Activated CD4-positive, alpha-beta T cell treated with anti-CD3 and anti-CD28 coated beads, Interleukin-2, amount 10 ng/mL, durations not matched to agents 7 days and 5 days (primary cell): ENCODE results near the gene ANAPC13. TPM values are rescaled to one million over a fixed set of nuclear protein-coding genes. Genes with fewer than 3 reads are reported as not detected.

Source experiments
- CTCF ChIA-PET: fragments of 350-600 bp; sonication (Branson Sonifier 250); formaldehyde crosslinking; loops from one replicate; lab custom pipeline; 2021; ENCODE audit warnings: antibody characterized with exemption; lab: Charles Lee
- POLR2A ChIA-PET: fragments of 350-600 bp; sonication (Branson Sonifier 250); formaldehyde crosslinking; loops from one replicate; lab custom pipeline; 2021; ENCODE audit warnings: antibody characterized with exemption; lab: Charles Lee
- DNase-seq: peaks from one replicate; pipeline ENCODE4 v3.0.0-alpha.2; 2020
- H3K27ac Mint-ChIP-seq: one replicate; pipeline ENCODE4 v1.8.0; 2021; ENCODE audit warnings: mild to moderate bottlenecking, moderate library complexity, mixed read lengths
- H3K27me3 Mint-ChIP-seq: one replicate; pipeline ENCODE4 v1.8.0; 2021; ENCODE audit warnings: mixed read lengths
- H3K36me3 Mint-ChIP-seq: one replicate; pipeline ENCODE4 v1.8.0; 2021; ENCODE audit warnings: low read depth, mixed read lengths
- H3K4me1 Mint-ChIP-seq: one replicate; pipeline ENCODE4 v1.8.0; 2021; ENCODE audit warnings: mixed read lengths
- H3K4me3 Mint-ChIP-seq: one replicate; pipeline ENCODE4 v1.8.0; 2021; ENCODE audit warnings: mild to moderate bottlenecking, moderate library complexity, mixed read lengths
- H3K9me3 Mint-ChIP-seq: one replicate; pipeline ENCODE4 v1.8.0; 2021; ENCODE audit warnings: mixed read lengths
- total RNA-seq, 2 experiments: library from RNA; stranded (reverse); gene quantifications; one replicate each; pipeline ENCODE4 v1.2.3, GENCODE V29; 2021

The ANAPC13 gene, protein sequence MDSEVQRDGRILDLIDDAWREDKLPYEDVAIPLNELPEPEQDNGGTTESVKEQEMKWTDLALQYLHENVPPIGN
- 10 to 100 TPM; 33.5 to 36.5 TPM for total RNA-seq

DNA sequence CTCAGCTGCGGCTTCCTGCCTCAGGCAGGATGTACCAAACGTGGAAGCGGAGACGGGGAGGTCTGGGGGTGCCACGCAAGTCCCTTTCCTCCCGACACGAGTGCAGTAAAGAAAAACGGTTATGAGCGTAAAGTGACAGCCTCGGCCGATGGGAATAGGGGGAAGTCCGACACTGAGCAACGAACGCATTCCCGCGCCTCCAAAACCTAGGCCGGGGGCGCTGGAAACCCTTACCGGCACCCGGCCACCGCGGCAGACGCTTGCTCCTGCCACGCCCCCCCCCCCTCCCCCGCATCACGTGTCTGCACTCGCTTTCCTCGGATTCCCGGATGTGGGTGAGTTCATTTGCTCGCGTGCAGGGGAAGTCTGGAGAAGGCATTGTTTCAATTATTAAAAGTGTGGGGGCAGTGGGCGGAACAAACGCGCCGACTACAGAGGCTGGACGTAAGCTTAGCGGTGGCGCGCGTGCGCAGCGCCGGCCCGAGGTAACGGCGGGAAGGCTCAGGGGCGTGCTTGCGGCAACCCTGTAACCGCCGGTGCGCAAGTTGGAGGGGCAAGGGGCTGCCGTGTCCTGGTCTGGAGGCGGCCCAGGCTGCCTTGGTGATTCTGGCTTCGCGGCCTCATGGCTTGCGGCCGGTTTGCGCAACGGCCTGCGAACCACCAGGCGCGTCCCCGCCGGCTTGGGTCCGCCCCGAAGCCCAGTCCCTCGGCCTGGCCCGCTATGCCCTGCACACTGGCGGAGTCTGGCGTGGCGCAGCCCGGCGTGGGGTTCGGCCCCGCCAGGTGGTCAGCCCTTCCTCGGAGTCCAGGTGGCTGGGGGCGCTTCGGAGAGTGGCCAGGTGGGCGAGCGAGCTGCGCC is at the start of gene ANAPC13, which contains the start of gene CEP63:
Gene ANAPC13, minus strand, starts transcription at position 268 of the 859 bp plus-strand sequence. CDS start 3,081 bp downstream, outside the sequence.
Gene CEP63, plus strand, starts transcription at position 340 of the 859 bp plus-strand sequence. CDS start 9,264 bp downstream, outside the sequence.
- H3K4me3 Mint-ChIP-seq = peak within 1 kb of the TSS; percentile 96
- POLR2A ChIA-PET = interaction anchor here (1.2 kb wide), 1 partner anchor 236 kb away, joined by 3 read pairs; the partner anchor contains the start of gene RYK
- peak; percentile 96 for DNase-seq
- H3K27ac Mint-ChIP-seq = peak within 1 kb of the TSS; percentile 99
- no peaks in the 10 kb centered on the region for H3K9me3 Mint-ChIP-seq
- H3K36me3 Mint-ChIP-seq = peaks cover 33% of the 10 kb centered on the region
- H3K4me1 Mint-ChIP-seq = peaks cover 47% of the 10 kb centered on the region
- CTCF ChIA-PET = interaction anchor here (0.6 to 1.7 kb wide), 5 partner anchors 9 to 819 kb away, joined by 3 to 7 read pairs (median 3); no protein-coding TSS in a partner anchor
- H3K27me3 Mint-ChIP-seq = no peaks in the 10 kb centered on the region

DNA sequence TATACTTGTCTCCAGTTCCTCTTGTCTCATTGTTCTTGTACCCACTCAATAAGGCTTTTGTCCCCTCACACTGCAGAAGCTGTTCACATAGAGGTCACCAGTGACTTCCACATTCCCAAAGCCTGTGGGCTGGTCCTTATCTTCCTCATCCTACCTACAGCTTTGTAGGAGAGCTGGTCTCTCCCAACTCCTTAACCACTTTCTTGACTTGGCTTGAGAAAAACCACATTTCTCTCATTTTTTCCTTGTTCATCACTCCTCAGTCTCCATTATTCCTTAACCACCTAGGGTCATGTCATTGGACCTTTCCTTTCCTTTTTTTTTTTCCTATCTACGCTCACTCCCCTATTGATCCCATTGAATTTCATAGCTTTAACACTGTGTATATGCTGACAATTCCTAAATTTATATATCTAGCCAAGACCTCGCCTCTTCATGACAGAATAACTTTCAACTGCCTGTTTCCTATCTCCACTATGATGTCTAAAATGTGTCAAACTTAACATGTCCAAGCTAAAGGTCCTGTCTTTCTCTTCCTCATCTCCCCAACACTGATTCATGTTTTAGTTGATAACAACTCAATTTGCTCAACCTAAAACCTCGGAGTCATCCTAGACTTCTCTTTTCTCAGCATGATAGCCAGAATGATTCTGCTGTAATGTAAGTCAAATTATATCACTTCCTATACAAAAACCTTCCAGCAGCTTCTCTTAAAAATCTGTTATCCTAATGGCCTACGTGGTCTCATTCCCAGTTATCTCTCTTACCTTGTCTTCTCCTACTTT is 49.6 kb upstream of the ANAPC13 start:
- H3K36me3 Mint-ChIP-seq = peaks cover 23% of the 10 kb centered on the region
- POLR2A ChIA-PET = no interaction called here

DNA sequence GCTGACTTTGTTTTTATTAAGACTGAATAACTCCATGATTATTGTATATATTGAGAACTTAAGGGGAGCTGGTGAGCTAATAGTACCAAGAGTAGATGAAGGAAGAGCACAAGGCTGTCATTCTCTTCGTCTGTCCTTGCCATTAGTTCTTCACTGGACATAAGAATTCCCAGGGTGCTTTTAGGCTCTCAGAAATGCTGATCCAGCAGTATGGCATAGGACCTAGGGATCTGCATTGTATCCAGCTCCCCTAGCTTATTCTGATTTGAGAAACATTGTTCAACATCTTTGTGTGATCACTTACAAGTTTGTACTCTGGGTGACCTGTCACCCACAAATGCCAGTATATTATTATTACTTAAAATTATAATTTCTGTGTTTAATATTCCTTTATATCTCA is 47.7 kb upstream of the ANAPC13 start:
- POLR2A ChIA-PET = no interaction called here

More for the DNA sequence above, 49.6 kb upstream of the ANAPC13 start:
- no peaks in the 10 kb centered on the region for H3K9me3 Mint-ChIP-seq
- no peaks in the 10 kb centered on the region for H3K27me3 Mint-ChIP-seq
- DNase-seq = no peak
- no peak overlapping the region for H3K4me3 Mint-ChIP-seq
- CTCF ChIA-PET = no interaction called here
- no peak overlapping the region for H3K27ac Mint-ChIP-seq
- no peaks in the 10 kb centered on the region for H3K4me1 Mint-ChIP-seq

DNA sequence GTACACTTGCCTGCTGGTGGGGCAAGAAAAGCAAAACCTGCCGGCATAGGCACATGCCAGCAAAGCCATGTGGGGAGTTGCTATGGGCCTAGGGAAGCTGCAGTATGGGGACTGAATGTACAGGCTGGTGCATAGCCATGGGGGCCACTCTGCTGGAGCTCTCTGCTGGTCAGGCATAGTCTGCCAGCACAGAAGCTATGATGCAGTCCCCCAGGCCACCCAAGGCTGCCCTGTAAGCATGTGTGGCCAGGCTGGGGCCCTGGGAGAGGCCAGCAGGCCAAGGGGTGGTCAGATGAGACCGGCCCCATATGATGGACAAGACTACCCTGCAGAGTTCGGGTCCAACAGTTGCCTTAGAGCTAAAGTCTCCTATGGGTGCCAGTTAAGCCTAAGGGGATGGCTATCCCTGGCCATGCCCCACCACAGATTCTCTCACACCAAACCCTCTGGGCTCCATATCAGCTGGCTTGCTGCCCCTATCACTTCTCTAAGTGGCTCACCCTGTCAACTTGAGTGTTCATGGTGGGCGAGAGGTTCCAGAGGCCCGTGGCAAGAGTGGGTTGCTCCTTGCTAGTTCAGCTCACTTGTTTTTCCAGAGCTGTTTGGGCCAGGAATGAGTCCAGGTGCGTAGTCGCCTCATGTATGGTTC is 41.9 kb upstream of the ANAPC13 start:
- Mint-ChIP-seq H3K27ac (no peak overlapping the region), H3K4me1 (no peaks in the 10 kb centered on the region), H3K27me3 (no peaks in the 10 kb centered on the region), H3K9me3 (peaks cover 40% of the 10 kb centered on the region), H3K36me3 (peaks cover 43% of the 10 kb centered on the region), H3K4me3 (no peak overlapping the region)
- POLR2A ChIA-PET = no interaction called here
- CTCF ChIA-PET = no interaction called here
- no peak for DNase-seq

More for the DNA sequence above, 47.7 kb upstream of the ANAPC13 start:
- peaks cover 23% of the 10 kb centered on the region for H3K36me3 Mint-ChIP-seq
- H3K27me3 Mint-ChIP-seq = no peaks in the 10 kb centered on the region
- no peak overlapping the region for H3K27ac Mint-ChIP-seq
- no peaks in the 10 kb centered on the region for H3K9me3 Mint-ChIP-seq
- CTCF ChIA-PET = interaction anchor here (1.6 kb wide), 1 partner anchor 46 kb away, joined by 4 read pairs; no protein-coding TSS in a partner anchor
- DNase-seq = no peak
- no peaks in the 10 kb centered on the region for H3K4me1 Mint-ChIP-seq
- H3K4me3 Mint-ChIP-seq = no peak overlapping the region

DNA sequence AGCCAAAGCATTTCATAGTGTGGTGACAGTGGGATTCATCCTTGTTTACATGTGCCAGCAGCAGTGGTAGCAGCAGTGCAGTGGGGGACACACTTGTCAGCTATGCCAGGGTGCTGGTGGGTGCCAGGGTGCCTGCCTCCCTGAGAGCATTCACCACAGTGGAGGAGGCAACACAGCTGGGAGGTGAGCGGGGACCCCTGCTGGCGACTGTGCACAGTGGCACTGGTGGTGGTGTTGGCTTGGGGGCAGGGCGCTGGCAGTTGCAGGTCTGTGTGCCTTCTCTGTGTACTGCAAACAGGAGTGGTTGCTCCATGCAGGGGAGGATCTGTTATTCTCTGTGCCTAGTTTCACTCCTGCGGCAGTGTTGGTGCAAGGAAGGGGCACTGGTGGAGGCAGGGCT is 41.3 kb upstream of the ANAPC13 start:
- DNase-seq = no peak
- H3K36me3 Mint-ChIP-seq = peaks cover 47% of the 10 kb centered on the region
- H3K4me1 Mint-ChIP-seq = no peaks in the 10 kb centered on the region
- H3K27me3 Mint-ChIP-seq = no peaks in the 10 kb centered on the region
- H3K9me3 Mint-ChIP-seq = peaks cover 45% of the 10 kb centered on the region
- H3K4me3 Mint-ChIP-seq = no peak overlapping the region
- CTCF ChIA-PET = no interaction called here
- no peak overlapping the region for H3K27ac Mint-ChIP-seq
- POLR2A ChIA-PET = no interaction called here

DNA sequence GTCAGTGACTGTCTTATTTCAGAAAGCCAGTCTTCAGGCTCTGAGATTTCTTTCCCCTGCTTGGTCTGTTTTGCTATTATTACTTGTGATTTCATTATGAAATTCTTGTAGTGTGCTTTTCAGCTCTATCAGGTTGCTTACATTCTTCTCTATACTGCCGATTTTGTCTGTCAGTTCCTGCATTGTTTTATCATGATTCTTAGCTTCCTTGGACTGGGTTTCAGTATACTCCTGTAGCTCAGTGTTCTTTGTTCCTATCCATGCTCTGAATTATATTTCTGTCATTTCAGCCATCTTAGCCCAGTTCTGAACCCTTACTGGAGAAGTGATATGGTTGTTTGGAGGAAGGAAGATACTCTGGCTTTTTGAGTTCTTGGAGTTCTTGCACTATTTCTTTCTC is 40.5 kb upstream of the ANAPC13 start:
- Mint-ChIP-seq H3K4me3 (no peak overlapping the region), H3K27ac (no peak overlapping the region), H3K36me3 (peaks cover 48% of the 10 kb centered on the region), H3K27me3 (no peaks in the 10 kb centered on the region), H3K4me1 (no peaks in the 10 kb centered on the region), H3K9me3 (peaks cover 46% of the 10 kb centered on the region)
- ChIA-PET POLR2A (no interaction called here), CTCF (no interaction called here)
- no peak for DNase-seq

DNA sequence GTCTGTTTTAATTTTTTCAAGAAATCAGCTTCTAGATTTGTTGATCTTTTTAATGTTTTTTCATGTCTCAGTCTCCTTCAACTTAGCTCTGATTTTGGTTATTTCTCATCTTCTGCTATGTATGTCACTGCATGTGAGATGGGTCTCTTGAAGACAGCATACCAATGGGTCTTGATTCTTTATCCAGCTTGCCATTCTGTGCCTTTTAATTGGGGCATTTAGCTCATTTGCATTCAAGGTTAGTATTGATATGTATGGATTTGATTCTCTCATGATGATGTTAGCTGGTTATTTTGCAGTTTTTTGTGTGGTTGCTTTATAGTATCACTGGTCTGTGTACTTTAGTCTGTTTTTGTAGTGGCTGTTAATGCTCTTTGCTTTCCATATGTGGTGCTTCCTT is 39.5 kb upstream of the ANAPC13 start:
- Mint-ChIP-seq H3K4me3 (no peak overlapping the region), H3K36me3 (peaks cover 52% of the 10 kb centered on the region), H3K27ac (no peak overlapping the region), H3K4me1 (no peaks in the 10 kb centered on the region), H3K27me3 (no peaks in the 10 kb centered on the region), H3K9me3 (peaks cover 51% of the 10 kb centered on the region)
- ChIA-PET POLR2A (no interaction called here), CTCF (no interaction called here)
- no peak for DNase-seq

DNA sequence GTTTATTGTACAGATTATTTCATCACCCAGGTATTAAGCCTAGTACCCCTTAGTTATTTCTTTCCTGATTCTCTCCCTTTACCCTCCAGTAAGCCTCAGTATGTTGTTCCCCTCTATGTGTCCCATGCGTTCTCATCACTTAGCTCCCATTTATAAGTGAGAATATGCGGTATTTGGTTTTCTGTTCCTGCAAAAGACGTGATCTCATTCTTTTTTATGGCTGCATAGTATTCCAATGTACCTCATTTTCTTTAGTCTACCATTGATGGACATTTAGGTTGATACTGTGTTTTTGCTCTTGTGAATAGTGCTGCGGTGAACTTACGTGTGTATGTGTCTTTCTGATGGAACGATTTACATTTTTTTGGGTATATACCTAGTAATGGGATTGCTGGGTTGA is 36.8 kb upstream of the ANAPC13 start:
- Mint-ChIP-seq H3K9me3 (peaks cover 53% of the 10 kb centered on the region), H3K36me3 (peaks cover 56% of the 10 kb centered on the region), H3K4me3 (no peak overlapping the region), H3K27ac (no peak overlapping the region), H3K4me1 (peaks cover 3% of the 10 kb centered on the region), H3K27me3 (no peaks in the 10 kb centered on the region)
- ChIA-PET CTCF (no interaction called here), POLR2A (no interaction called here)
- DNase-seq = no peak

DNA sequence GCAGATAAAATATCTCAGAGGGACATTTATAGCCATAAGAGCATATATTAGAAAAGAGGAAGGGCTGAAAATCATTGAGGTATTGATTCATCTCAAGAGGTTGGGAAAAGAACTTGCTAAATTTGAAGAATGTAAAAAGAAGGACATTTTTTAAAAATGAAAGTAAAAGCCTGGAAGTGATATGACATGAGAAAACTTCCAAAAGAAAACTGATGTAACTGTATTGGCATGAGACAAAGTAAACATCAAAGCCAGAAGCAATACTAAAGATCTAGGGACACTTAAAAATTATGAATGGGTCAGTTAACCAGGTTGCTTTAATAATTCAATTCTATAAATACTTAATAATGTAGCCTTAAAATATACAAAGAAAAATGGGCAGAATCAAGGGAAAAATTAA is 32.0 kb upstream of the ANAPC13 start:
- no peak for DNase-seq
- peaks cover 6% of the 10 kb centered on the region for H3K4me1 Mint-ChIP-seq
- ChIA-PET POLR2A (no interaction called here), CTCF (no interaction called here)
- H3K27me3 Mint-ChIP-seq = no peaks in the 10 kb centered on the region
- no peak overlapping the region for H3K4me3 Mint-ChIP-seq
- peaks cover 50% of the 10 kb centered on the region for H3K36me3 Mint-ChIP-seq
- peaks cover 15% of the 10 kb centered on the region for H3K9me3 Mint-ChIP-seq
- H3K27ac Mint-ChIP-seq = no peak overlapping the region

DNA sequence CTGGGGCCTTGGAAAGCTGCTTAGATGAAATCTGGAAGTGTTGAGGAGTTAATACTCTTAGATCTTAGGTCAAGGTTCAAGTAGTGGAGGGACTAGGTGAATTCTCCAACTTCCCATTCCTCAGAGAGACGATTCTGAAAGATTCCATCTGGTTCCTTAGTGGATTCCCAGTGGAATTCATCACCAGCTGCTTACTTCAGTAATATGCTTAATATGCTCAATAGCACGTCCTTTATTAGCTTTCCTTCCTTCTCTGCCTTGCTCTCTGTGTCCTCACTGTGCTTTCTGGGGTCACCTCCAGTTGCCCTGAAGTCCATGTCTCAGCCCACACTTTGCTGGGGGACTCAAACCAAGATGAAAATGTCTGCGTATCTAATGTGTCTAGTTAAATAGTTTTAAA is 31.1 kb upstream of the ANAPC13 start:
- Mint-ChIP-seq H3K27ac (no peak overlapping the region), H3K36me3 (peaks cover 49% of the 10 kb centered on the region), H3K4me1 (peaks cover 6% of the 10 kb centered on the region), H3K4me3 (no peak overlapping the region), H3K27me3 (no peaks in the 10 kb centered on the region), H3K9me3 (peaks cover 7% of the 10 kb centered on the region)
- no peak for DNase-seq
- POLR2A ChIA-PET = no interaction called here
- CTCF ChIA-PET = no interaction called here

DNA sequence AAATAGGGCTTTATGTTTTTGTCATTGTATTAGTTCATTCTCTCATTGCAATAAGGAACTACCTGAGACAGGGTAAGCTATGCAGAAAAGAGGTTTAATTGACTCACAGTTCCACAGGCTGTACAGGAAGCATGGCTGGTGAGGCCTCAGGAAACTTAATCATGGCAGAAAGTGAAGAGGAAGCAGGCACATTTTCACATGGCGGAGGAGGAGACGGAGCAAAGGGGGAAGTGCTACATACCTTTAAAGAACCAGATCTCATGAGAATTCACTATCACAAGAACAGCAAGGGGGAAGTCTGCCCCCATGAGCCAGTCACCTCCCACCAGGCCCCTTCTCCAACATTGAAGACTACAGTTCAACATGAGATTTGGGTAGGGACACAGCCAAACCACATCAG is 25.7 kb upstream of the ANAPC13 start:
- peaks cover 9% of the 10 kb centered on the region for H3K4me1 Mint-ChIP-seq
- POLR2A ChIA-PET = no interaction called here
- H3K4me3 Mint-ChIP-seq = no peak overlapping the region
- no peak for DNase-seq
- no peaks in the 10 kb centered on the region for H3K27me3 Mint-ChIP-seq
- CTCF ChIA-PET = no interaction called here
- peaks cover 10% of the 10 kb centered on the region for H3K9me3 Mint-ChIP-seq
- H3K27ac Mint-ChIP-seq = no peak overlapping the region
- H3K36me3 Mint-ChIP-seq = peaks cover 76% of the 10 kb centered on the region

DNA sequence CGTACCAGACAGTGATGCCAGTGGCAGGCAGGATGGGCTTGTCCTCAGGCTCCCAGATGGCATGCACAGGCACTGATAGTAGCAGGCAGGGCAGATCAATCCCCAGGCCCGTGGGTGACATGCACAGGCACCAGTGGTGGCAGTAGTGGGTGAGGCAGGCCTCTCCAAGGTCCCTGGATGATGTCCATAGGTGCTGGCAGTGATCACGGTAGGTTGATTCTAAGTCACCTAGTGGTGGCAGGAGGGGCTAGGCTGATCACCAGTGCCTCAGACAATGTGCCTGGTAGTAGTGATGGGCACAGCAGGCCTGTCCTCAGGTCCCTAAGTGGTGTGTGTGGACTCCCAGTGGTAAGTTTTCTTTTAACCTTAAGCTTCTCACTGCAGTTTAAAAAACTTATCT is 19.7 kb upstream of the ANAPC13 start:
- ChIA-PET CTCF (no interaction called here), POLR2A (no interaction called here)
- Mint-ChIP-seq H3K4me1 (peaks cover 1% of the 10 kb centered on the region), H3K27me3 (no peaks in the 10 kb centered on the region), H3K9me3 (peaks cover 36% of the 10 kb centered on the region), H3K4me3 (no peak overlapping the region), H3K36me3 (peaks cover 86% of the 10 kb centered on the region), H3K27ac (no peak overlapping the region)
- DNase-seq = no peak
